ENCODE measurements around the gene C1QTNF9. TPM values are rescaled to one million over a fixed set of nuclear protein-coding genes. Genes with fewer than 3 reads are reported as not detected.
"Not testable (repeated sequence)": the region's sequence is repeated elsewhere in the genome, so short reads cannot be mapped to it uniquely, and the experiment has no call there.

The C1QTNF9 gene
- not detected for total RNA-seq

DNA sequence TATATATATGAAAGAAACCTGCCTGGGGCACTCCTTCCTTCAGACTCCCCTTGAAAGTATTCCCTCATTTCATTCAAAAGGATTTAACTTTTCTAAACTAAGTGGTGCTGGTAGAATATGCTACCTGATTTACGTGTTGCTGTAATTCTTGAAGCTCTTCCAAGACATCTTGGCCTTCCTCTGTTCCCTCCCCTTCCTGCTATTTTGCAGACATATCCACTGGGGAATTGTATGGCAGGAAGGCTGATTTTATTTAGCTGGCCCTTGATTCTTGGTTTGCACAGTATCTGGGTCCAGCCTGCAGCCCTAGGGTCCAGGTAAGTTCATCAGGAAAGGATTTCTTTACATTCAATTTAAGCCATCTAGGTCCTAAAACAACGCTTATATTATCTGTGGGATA, at the start of gene C1QTNF9:
TSS of gene C1QTNF9 (plus strand) at position 281 of the 400 bp plus-strand sequence. CDS start 6,424 bp downstream, outside the sequence.
- not testable (repeated sequence) for H3K27ac ChIP-seq

DNA sequence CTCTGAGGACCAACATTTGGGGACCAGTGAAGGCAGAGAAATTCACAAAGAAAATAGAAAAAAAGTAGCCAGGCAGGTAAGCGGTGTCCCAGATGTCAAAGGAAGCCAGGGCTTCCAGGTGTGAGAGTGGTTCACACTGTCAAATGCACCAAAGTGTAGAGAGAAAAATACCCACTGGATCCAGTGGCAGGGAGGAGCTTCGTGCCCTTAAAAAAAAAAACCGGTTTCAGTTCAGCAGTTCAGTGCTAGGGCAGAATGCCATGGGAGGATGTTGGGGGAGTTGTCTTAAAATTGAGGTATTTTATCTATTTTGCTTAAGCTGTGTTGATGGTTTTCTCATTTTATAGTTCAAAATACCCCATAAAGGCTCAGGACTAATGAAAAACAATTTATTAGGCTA, 47.8 kb upstream of the C1QTNF9 start:
- Histone ChIP-seq H3K4me1 (no peaks in the 10 kb centered on the region), H3K27ac (no peak overlapping the region), H3K36me3 (no peaks in the 10 kb centered on the region), H3K9me3 (no peaks in the 10 kb centered on the region), H3K4me3 (no peak overlapping the region), H3K27me3 (no peaks in the 10 kb centered on the region)
- DNase-seq (ENCODE audit: low spot score in 2 of 2) = no peak
- intact Hi-C loops (cut with DNase I) = no loop called here
- TF ChIP-seq, protein P1, sequence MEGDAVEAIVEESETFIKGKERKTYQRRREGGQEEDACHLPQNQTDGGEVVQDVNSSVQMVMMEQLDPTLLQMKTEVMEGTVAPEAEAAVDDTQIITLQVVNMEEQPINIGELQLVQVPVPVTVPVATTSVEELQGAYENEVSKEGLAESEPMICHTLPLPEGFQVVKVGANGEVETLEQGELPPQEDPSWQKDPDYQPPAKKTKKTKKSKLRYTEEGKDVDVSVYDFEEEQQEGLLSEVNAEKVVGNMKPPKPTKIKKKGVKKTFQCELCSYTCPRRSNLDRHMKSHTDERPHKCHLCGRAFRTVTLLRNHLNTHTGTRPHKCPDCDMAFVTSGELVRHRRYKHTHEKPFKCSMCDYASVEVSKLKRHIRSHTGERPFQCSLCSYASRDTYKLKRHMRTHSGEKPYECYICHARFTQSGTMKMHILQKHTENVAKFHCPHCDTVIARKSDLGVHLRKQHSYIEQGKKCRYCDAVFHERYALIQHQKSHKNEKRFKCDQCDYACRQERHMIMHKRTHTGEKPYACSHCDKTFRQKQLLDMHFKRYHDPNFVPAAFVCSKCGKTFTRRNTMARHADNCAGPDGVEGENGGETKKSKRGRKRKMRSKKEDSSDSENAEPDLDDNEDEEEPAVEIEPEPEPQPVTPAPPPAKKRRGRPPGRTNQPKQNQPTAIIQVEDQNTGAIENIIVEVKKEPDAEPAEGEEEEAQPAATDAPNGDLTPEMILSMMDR (IDR thresholded peaks at IDR 0.05) = no peak

More for the DNA sequence above, at the start of gene C1QTNF9:
- intact Hi-C loops (cut with DNase I); H3K9me3 ChIP-seq; H3K4me3 ChIP-seq; H3K27me3 ChIP-seq; H3K4me1 ChIP-seq; H3K36me3 ChIP-seq; DNase-seq (ENCODE audit: low spot score in 2 of 2): not testable (repeated sequence)

- intact Hi-C loops (cut with DNase I) = no loop called here
- Histone ChIP-seq H3K4me1 (no peaks in the 10 kb centered on the region), H3K27ac (no peak overlapping the region), H3K4me3 (no peak overlapping the region), H3K36me3 (no peaks in the 10 kb centered on the region), H3K9me3 (no peaks in the 10 kb centered on the region), H3K27me3 (no peaks in the 10 kb centered on the region)
- DNase-seq (ENCODE audit: low spot score in 2 of 2) = no peak
- TF ChIP-seq, protein P1 (IDR thresholded peaks at IDR 0.05) = no peak
These were observed 45.7 kb upstream of the C1QTNF9 start for GRCh38 chr13:24263632-24264031.

- Histone ChIP-seq H3K4me3 (no peak overlapping the region), H3K36me3 (no peaks in the 10 kb centered on the region), H3K9me3 (no peaks in the 10 kb centered on the region), H3K4me1 (no peaks in the 10 kb centered on the region), H3K27me3 (no peaks in the 10 kb centered on the region), H3K27ac (no peak overlapping the region)
- no peak for DNase-seq (ENCODE audit: low spot score in 2 of 2)
- TF ChIP-seq, protein P1 (IDR thresholded peaks at IDR 0.05) = no peak
- intact Hi-C loops (cut with DNase I) = no loop called here
These were observed 44.4 kb upstream of the C1QTNF9 start for GRCh38 chr13:24264976-24265375.

- intact Hi-C loops (cut with DNase I) = no loop called here
- no peak overlapping the region for H3K27ac ChIP-seq
- DNase-seq (ENCODE audit: low spot score in 2 of 2) = no peak
- H3K27me3 ChIP-seq = no peaks in the 10 kb centered on the region
- H3K4me3 ChIP-seq = no peak overlapping the region
- no peaks in the 10 kb centered on the region for H3K4me1 ChIP-seq
- no peaks in the 10 kb centered on the region for H3K9me3 ChIP-seq
- TF ChIP-seq, protein P1 (IDR thresholded peaks at IDR 0.05) = no peak
- H3K36me3 ChIP-seq = no peaks in the 10 kb centered on the region
These were observed 43.9 kb upstream of the C1QTNF9 start for GRCh38 chr13:24265453-24265852.

GRCh38 chr13:24267274-24267673, 42.1 kb upstream of the C1QTNF9 start:
- Histone ChIP-seq H3K27me3 (no peaks in the 10 kb centered on the region), H3K4me1 (peaks cover 0 to 4% of the 10 kb centered on the region in 2 donors), H3K36me3 (no peaks in the 10 kb centered on the region), H3K9me3 (no peaks in the 10 kb centered on the region), H3K4me3 (peak overlapping the region; percentile 5 to 19), H3K27ac (peak overlapping the region; percentile 41 to 53)
- TF ChIP-seq, protein P1 (IDR thresholded peaks at IDR 0.05) = no peak
- intact Hi-C loops (cut with DNase I) = no loop called here
- DNase-seq (ENCODE audit: low spot score in 2 of 2) = no peak

Data from ascending aorta (tissue), 2 donors.